HG03520 (cell line): ENCODE measurements around the gene DGCR8.
"Not testable (repeated sequence)": the region's sequence is repeated elsewhere in the genome, so short reads cannot be mapped to it uniquely, and the experiment has no call there.

Experiments
- ATAC-seq: cut with Tn5 transposase; IDR thresholded peaks from one replicate; pipeline ENCODE4 v1.9.1; 2021; ENCODE audit warnings: mild to moderate bottlenecking, moderate library complexity; ENCODE audit not compliant: unreplicated experiment

DGCR8 gene

GRCh38 chr22:20065896-20066616 lies 14.0 kb upstream of the DGCR8 start:
- ATAC-seq = no peak

- no peak for ATAC-seq
These were observed 13.2 kb upstream of the DGCR8 start for GRCh38 chr22:20066617-20067383.

GRCh38 chr22:20067384-20067682 lies 12.7 kb upstream of the DGCR8 start:
- ATAC-seq = not testable (repeated sequence)

- ATAC-seq = no peak
These were observed 11.4 kb upstream of the DGCR8 start for GRCh38 chr22:20068640-20069039.

DNA sequence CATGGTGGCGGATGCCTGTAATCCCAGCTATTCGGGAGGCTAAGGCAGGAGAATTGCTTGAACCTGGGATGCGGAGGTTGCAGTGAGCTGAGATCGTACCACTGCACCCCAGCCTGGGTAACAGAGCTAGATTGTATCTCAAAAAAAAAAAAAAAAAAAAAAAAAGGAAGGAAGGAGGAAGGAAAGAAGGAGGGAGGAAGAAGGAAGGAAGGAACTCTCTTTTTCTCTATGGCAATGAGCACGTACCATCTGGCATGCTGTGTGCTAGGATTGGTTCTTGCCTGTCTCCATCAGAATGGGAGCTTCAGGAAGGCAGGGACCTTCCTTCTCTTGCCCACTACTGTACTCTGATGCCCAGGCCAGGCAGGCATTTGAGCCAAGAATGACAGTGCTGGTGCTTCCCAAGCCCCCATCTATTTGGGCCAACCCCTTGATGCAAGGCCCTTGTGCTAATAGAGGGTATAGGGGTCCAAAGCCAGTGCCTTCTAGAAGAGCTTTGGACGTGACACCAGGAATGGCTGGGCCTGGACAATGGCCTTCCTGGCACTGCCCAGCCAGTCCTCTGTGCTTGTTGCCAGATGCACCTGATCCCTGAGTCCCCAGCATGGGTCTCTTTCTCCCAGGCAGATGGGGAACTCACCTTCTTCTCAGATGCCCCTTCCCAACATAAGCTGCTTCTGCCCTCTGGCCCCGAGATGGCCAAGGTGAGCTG lies 10.6 kb upstream of the DGCR8 start:
- no peak for ATAC-seq

DNA sequence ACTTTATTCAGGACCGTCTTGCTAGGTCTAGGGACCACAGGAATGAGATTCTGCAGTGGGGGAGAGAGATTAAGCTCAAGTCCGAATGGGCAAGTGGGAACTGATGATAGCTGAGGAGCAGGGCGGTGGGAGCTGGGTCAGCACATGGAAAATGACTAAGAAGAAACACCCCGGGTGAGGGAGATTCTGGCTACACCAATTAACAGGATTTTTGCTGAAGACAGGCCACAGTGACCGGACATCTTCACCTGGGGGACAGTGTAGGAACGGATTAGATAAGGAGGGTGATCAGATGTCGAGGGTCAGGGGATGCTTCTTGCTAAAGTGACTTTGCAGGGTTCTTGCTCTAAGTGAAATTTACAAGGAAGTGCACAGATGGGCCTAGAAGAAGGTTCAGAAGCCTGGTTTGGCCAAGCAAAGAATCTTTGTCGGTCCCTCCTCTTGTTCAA lies 8.5 kb upstream of the DGCR8 start:
- ATAC-seq = no peak

GRCh38 chr22:20076627-20077172 lies 3.3 kb upstream of the DGCR8 start:
- ATAC-seq = no peak

DNA sequence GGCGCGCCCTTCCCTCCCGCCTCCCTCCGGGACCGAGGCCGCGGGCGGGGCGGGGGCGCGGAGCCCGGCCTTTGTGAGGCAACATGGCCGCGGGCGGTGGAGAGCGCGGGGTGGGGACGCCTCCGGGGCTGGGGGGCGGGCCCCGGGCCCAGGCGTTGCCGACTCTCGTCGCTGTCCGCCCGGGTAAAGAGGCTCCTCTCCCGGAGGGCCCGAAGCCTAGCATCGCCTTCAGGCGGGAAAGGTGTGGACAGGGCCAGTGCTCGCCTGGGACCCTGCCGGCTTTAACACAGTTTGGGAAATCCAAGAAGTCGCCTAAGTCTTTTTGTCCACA lies 369 bp downstream of the DGCR8 start:
- ATAC-seq = peak; percentile 38

- no peak for ATAC-seq
These were observed 974 bp downstream of the DGCR8 start for GRCh38 chr22:20080776-20081654.

DNA sequence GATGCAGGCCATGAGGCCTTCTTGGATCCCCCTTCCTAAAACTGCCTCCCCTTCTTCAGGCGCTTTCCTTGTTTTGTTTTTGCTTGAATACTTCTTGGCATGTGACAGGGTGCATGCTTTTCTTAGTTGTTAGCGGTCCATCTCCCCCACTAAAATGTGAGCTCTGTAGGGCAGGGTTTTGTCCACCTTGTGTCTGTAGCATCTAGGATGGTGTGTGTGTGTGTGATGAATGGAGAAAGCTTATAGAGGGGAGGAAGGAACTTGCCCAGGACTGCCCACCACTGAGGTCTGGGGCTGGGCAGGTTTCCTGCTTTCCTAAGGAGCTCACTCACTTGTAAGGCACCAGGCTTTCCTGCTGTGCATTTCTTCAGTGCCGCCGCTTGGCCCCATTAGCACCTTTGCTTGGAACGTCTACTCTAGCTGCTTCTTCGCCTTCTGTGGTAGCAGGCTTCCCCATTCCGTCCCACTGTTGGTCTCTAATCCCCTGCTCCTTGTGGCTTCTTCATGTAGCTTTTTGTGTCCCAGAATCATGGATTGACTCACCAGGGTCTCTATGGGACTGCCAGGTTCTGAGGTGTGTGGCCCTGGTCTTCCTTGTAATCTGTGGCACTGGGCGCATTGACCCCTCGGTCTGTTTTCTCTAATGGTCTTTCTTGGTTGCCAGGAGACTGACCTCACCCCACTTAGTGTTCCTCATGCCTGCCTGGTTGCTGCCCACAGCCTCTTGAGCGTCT lies 3.3 kb downstream of the DGCR8 start:
- ATAC-seq = no peak

DNA sequence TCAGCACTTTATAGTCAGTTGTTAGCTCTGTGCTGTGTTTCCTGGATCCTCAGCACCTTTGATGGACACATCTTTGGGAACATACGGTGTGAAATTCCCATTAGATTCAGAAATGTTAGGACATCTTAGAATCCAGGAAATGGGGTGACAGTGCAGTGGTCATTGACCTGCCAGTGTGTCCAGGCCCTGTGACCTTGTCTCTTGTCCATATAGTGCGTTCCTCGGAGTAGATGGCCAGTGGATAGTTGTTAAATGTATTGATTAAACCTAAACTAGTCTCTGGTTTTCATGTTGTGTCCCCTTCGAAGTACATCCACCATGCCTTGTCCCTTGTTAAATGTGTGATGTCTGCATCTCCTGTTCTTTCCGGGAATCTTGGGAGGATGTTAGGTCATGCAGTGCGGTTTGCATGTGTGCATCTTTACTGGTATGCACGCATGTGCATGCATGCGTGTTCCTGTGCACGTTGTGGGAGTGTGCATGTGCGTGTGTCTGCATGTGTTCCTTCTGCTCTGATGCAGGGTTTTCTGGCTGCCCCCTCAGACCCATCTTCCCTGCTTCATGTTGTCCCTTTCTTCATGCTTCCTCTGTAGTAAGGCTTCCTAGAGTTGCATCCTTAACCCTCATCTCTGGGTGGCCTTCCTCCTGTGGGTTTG lies 4.0 kb downstream of the DGCR8 start:
- ATAC-seq = no peak

DNA sequence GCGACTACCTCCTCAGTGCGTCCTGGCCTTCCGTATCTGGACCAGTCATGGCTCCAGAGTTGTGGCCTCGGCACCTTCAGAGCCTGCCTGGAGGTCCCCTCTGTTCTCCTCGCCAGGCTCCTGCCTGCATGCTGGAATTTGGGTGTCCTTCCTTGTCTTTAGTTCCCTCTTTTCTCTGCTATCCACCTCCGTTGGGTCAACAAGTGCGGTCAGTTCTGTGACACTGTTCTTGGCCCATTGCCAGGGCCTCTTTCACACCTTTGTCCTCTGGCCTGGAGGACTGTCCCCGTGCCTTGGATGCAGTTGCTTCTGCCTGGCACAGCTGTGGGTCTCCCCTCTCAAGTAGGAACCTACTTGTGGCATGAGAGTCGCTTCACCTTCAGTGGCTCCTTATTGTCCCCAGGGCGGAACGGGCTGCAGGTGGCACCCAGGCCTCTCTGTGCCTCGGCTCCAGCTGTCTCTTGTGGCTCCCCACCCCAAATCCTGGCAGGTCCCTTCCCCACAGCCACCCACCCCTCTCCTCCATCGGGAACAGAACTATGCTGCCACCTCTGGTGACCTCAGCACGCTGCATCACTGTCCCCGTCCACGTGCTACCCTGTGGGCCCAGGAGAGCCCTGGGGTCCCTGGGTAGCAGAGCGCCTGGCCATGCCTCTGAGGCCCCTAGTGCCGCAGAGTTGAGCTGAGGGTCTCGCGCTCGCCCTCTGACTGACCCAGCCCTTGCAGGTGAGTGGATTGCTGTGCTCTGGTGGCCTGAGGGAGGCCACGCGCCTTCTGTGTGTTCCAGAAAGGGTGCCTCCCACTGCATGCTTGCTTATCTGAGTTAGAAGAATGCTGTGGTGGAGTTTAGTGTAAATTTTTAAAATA lies 4.7 kb downstream of the DGCR8 start:
- no peak for ATAC-seq

GRCh38 chr22:20085651-20086050 lies 5.6 kb downstream of the DGCR8 start:
- no peak for ATAC-seq

DNA sequence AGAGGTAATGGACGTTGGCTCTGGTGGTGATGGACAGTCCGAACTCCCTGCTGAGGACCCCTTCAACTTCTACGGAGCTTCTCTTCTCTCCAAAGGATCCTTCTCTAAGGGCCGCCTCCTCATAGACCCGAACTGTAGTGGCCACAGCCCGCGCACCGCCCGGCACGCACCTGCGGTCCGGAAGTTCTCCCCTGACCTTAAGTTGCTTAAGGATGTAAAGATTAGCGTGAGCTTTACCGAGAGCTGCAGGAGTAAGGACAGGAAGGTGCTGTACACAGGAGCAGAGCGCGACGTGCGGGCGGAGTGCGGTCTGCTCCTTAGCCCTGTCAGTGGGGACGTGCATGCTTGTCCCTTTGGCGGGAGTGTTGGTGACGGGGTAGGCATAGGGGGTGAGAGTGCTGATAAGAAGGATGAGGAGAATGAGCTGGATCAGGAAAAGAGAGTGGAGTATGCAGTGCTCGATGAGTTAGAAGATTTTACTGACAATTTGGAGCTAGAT lies 6.1 kb downstream of the DGCR8 start:
- no peak for ATAC-seq

DNA sequence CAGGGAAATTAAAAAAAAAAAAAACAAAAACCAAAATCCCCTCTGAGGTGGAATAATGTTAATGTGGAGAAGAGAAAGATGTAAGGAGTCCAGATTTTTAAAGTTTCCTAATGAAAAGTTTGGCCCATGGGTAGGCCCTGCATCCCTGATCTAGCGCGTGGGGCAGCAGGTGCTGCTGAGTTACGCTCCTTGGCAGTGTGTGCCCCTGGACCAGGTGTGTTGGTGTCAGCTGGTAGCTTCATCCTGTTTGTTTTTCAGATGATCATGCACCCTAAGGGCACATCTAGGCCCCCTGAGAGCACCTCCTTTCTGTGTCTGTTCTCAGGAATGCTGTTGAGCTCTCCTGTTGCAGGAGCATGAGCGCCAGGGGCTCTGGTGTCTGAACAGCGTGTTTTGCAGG lies 6.7 kb downstream of the DGCR8 start:
- no peak for ATAC-seq

DNA sequence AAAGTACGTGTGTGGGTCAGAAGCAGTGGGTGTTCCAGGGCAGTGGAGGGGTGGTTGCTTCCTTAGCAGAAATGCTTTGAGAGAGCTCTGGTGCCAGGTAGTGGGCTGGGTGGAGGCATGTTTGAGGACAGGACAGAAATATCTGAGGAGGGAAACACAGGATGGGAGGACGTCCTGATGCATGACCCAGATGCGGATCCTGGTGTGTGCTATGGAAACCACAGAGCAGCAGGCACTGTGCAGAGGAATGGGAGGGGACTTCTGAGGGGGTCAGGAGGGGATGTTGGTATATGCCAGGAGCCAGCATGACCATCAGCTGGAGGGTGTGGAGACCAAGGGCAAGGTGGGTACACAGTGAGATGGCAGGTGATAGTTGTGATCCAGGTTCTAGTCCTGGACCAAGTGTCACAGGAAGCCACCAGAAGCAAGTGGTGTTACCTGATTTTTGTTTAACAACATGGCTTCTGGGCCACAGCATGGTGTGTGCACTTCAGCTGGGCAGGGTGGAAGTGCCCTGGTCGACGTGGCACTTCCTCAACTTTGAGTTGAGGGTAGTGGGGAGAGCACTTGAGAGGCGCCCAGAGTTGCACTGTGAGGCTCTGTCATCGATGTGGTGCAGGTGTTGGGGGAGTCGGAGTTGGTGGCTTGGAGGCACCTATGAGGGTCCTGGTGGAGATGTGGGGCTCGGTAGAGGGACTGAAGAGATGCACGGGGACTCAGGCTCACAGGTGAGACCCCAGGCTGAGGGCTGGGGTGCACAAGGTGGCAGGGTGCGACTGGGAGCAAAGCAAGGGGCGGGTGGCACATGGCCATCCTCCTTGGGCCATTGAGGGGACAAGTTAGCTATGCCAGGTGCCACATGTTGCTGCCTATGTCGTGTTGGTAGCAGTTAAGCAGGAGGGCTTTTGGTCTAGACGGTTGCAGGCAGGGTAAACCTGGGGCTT lies 7.5 kb downstream of the DGCR8 start:
- no peak for ATAC-seq

DNA sequence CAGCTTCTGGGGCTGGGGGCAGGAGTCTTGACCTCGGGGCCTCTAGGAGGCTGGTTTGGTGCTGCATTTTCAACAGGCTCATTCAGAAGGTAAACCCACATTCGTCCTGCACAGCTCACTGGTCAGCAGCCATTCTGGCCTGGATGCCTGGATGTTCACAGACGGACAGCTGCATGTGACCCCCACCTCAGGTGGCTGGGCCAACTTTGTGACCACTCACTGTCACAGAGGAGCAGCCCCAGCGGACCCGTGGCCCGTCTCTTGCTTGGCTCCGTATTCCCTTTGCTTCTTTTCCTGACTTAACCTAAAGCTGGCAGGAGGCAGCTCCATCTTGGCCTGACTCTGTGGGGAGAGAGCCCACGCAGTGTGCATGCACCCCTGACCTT lies 8.2 kb downstream of the DGCR8 start:
- no peak for ATAC-seq
